Islet precursor cell (in vitro differentiated cells): ENCODE data around the gene OR10G8.

Experiments used
- DNase-seq: peaks from one replicate; pipeline ENCODE4 v3.0.0-alpha.2; 2018

The OR10G8 gene

DNA sequence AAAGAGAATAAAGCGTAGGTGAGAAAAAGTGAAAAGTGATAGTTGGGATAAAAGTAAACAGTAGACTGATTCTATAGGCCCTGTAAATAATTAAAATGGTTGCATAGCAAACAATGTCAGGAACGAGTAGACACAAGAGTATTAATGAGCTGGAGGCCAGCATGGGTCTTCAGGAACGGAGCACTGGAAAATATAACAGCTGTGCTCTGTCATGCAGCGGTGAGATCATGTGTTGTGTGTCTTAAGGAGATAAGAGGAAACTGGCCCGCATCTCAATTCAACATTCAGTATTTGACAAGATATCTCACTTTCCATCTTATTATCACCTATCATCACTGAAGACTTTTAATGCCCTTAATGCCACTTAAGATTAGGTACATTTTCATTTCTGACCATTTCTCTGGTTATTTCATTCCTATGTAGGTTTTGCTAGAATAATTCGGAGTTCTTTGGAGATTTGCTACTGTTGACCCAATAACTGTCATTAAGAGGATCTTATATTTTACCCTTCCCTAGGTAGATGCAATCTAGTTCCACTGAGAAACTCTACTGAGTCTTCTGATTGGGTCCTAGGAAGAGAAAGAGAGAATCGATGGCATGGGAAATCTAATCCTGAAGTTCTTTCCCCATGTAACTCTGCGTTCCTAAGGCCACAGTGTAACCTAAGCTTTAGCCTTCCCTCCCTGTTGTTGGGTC is 53.2 kb downstream of the OR10G8 start:
- DNase-seq, result no peak
